GM21786 (cell line): ENCODE results near the gene CA4.
A peak's percentile ranks its signal among the peaks of the same experiment; 100 is the strongest.
"Not testable (repeated sequence)": the region's sequence is repeated elsewhere in the genome, so short reads cannot be mapped to it uniquely, and the experiment has no call there.

Experiments used
- ATAC-seq: cut with Tn5 transposase; IDR thresholded peaks from one replicate; pipeline ENCODE4 v1.9.1; 2021; ENCODE audit not compliant: unreplicated experiment

The CA4 gene

GRCh38 chr17:60149691-60150582 lies at the start of gene CA4:
Gene CA4 (plus strand): TSS chr17:60149973. CDS start chr17:60150035, 62 bp downstream.
- ATAC-seq, result no peak

GRCh38 chr17:60100577-60100976 lies 49.2 kb upstream of the CA4 start:
- not testable (repeated sequence) for ATAC-seq

DNA sequence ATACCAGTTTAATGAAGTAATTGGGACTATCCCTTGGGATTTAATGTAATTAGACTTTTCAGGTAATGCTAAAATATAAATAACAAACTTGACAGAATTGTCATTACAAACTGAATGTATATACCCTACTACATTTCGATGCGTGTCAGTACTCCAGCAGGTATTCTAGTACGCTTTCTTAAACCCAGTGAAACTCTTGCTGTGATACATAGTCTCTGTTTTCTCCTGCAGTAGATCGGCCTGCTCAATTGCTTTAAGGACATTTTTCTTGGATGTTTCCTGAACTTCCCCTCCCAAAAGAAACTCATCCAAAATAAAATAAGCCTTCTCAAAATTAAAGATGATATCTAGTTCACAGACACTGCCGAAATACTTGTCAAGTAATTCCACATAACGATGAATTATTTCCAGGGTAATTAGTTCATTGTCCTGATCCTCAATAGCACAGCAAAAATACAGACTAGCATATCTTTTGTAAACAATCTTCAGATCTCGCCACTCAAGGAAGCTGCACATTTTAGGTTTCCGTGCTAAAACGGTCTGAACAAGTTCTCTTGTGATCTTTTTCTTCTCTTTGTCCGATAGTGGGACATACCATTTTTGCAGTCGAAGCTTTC lies 47.6 kb upstream of the CA4 start:
- not testable (repeated sequence) for ATAC-seq

DNA sequence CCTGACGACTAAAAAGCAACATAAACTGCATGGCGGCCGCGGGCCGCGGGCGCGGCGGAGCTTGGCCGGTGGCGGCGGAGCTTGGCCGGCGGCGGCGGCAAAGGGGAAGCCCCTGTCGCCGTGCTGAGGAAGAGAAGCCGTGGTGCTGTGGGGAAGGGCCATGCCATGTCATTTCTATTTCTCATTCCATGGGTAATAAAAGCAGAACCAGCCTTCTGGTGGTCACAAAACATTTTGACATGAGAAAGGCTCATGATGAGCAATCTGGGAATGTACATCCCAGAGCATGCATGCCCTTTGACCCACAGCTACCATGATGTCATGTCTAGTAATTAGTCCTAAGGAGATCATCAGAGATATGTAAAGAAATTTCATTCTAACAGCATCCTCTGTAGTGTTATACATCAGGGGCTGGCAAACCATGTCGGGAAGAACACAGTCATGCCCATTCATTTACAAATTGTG lies 47.1 kb upstream of the CA4 start:
- peak; percentile 52 for ATAC-seq

- no peak for ATAC-seq
These were observed 45.8 kb upstream of the CA4 start for GRCh38 chr17:60103957-60104356.

- no peak for ATAC-seq
These were observed 43.3 kb upstream of the CA4 start for GRCh38 chr17:60106340-60107059.

DNA sequence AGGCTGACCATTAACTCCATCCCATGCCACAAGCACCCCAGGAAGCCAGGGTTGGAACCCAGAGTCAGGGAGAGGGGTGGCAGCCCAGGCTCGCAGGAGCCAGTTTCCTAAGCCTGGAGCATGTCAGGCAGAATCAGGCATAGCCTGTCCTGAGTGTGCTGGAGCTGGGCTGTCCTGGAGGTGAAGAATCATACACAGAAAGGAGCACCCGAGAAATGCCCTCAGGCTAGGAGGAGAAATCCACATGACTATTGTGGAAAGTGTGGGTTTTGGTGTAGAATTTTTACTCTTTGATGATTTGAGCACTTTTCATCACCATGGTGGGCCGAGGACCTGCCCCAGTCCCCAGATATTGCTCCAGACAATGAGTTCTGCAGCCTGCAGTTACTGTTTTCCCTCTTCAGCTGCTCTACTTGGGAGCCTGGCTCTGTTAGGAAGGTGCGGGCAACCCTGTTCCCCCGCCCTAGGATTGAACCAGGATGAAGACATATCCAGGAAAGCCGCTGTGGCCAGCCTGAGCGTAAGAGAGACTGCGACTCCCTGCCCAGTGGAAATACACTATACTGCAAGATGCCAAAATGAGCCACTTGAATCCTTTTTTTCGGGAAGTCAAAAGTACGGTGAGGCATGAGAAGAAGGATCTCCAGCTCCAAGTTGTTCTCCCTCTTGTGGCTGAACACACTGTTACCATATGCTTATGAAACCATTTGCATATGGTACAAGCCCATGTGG lies 42.1 kb upstream of the CA4 start:
- no peak for ATAC-seq

GRCh38 chr17:60108309-60108708 lies 41.5 kb upstream of the CA4 start:
- not testable (repeated sequence) for ATAC-seq

DNA sequence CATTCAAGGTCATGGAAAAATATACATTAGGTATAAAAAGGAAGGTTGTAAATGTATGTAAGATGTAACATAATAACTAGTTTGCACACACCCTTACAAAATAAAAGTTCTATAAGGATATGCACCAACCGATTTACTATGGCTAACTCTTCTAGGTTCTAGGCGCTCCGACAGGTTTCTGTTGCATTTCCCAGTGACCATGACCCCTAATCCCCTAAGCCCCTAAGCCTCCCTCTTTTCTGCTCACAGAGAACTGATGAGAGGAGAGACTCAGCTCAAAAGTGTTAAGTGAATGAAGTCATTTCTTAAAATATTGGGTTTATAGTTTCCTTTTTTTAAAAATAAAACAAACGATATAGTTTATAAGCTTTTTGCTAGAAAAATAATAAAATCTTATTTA lies 41.1 kb upstream of the CA4 start:
- no peak for ATAC-seq

DNA sequence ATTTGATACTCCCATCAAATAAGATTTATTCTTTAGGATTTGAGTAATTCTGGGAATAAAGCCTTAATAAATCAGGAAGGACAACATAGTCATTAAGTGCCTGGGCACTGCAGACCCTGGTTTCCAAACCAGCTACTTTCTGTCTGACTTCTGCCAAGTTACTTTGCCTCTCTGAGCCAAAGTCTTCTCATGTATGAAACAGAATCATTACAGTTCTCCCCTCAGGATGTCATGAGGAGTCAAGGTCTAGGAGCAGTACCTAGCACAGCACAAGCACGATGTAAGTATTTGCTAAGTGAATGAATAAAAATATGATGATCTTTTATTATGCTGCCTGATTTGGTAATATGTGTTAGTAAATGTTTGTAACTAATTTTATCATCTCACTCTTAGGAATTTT lies 40.6 kb upstream of the CA4 start:
- no peak for ATAC-seq

DNA sequence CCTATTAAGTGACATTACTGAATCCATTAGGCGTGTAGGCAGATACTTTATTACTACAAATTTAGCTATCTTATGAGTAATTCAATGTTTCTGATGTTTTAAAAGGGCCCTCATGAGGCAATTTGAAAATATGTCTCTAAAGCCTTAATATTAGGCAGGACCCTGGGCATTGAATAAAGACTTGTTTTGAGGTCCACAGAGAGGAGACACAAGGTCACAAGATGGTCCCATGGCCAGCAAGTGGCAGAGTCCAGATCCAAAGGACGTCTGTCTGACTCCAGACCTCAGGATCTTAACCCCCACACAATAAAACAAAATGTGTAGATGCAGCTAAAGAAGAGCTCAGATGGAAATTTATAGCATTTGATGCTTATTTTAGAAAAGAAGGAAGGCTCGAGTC lies 39.2 kb upstream of the CA4 start:
- ATAC-seq, result no peak

DNA sequence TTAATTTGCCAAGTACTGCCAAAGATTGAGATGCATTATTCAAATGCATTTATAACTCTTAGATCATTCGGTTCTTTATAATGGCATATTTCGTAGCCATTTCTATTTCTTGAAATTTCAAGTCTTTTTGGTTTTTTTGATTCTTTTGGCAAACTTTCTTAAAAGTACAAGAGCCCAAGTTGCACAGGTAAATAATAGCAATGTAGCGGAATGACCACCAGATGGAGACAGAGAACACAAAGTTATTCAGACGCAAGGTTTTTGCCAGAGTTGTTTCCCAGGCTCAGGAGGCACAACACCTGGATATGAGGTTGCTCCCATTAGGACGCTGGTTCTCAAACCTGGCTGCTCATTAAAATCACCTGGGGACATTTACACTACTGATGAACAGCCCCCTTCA lies 38.1 kb upstream of the CA4 start:
- ATAC-seq, result not testable (repeated sequence)

DNA sequence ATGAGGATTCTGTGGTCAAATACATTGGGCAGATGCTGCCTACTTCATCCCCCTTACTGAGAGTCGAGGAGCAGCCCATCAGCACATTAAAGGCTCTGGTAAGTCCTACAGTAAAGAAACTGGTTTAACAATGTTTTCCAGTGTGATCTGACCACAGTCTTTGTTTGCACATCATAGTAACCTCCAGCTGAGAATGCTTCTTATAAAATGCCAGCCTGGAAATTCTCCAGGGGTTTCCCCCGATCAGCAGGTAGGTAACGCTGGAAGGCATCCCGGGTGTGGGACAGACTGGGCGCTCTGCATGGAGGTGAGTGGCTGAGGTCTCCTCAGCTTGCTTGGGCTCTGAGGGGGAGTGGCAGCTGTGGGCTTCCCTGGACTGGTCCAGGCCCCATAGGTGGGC lies 34.4 kb upstream of the CA4 start:
- not testable (repeated sequence) for ATAC-seq

DNA sequence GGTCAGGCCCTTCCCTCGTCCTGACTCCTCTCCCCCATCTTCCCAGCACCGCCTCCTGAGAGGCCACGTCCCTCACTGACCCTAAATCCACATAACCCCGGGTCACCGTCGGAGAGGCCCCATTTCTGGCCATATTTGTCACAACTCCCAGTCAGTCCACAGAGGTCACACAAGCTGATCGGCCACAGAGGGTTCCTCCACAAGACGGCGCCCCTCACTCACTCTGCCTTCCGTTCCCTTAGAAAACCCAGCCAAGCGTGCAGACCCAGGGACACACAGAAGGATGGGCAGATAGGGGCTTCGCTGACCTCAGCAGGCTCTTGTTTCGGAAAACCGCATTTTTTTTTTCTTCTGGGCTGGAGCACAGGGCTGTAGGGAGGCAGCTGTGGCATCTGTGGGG lies 33.6 kb upstream of the CA4 start:
- not testable (repeated sequence) for ATAC-seq

- not testable (repeated sequence) for ATAC-seq
These were observed 30.6 kb upstream of the CA4 start for GRCh38 chr17:60119162-60119561.

DNA sequence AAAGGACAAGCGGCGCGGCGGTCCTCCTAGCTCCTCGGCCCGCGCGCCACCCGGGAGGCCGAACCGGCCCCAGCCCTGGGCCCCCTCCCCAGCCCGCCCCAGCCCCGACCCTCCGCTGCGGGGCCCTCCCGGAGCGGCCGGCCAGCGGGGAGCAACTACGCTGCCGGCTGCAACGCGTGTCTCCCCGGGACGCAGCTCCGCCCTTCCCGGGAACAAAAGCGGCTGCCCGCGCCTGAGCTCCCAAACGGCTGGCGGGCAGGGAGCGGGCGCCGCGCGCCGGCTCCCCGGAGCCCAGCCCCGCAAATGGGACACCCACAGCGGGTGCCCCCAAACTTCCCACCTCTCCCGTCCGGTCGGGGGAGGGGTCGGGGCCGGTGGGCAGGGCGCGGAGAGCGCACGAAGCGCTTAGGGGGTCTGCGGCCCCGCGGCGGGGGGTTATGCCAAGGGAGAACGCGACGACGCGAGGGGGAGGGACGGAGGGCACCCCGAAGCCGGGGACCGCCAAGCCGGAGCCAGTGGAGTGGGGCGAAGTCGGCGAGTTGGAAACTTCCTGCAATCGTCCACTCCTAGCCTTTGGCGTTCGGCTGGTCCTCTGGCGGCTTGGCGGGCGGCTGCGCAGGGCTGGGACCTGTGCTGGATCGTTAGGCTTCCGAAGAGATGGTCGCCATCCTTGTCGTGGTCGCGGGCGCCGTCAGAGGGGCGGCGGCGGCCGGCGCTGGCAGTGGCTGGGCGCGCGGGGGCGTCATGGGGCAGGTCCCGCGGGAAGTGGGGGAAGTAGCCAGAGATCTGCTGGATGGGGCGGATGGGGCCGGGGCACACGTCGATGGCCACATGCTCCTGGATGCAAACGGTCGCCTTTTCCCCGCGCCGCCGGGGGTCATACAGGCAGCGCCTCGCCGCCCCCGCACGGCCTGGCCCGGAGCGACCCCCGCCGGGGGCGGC lies 29.7 kb upstream of the CA4 start:
- not testable (repeated sequence) for ATAC-seq

DNA sequence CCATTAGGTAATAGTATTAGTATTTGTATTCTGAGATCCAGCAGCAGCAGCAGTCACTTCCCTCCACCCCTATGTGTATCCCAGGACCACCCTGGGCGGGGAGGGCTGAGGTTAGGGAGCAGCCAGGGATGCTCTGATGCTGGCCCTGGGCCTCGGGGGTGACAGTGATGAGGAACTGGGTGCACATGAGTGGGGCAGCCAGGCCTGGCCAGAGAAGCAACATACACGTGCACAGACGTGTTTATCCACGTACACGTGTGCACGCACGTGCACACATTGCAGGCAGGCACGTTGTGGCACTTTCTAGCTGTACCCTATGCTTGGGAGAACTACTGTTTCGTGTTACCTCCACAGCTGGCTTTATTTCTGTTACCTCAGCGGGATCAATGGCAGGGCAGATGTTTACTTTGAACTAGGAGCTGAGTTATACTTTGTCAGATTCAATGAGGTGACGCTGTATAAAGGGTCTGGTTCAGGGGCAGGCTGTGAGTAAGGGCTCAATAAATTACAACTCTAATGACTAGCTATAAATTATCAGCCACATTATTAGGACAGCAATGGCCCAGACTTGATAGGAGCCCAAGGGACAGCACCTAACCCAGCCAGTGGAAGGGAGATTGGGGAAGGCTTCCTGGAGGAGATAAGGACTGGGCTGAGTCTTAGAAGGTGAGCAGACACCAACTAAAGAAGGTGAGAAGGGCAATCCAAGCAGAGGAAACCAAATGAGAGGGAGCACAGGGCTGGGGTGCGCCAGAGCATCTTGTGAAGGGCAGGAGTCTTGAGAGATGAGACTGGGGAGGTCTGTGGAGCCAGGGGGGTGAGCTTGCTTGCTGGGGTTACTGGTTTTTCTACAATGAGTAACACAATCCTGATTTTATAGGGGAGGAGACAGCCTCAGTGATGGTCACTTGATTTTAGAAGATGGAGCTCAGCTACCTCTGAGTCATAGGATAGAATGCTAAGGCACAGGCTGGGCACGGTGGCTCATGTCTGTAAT lies 22.4 kb upstream of the CA4 start:
- no peak for ATAC-seq

GRCh38 chr17:60128171-60128859 lies 21.5 kb upstream of the CA4 start:
- no peak for ATAC-seq
